Fibroblast of the conjunctiva (primary cell): ENCODE results near the gene KREMEN1.

Experiments
- DNase-seq: peaks from one replicate; pipeline ENCODE4 v3.0.0-alpha.2; 2010; ENCODE audit warnings: low read depth

The KREMEN1 gene

GRCh38 chr22:29049655-29050263 lies 23.1 kb upstream of the KREMEN1 start:
- no peak for DNase-seq

- DNase-seq: no peak
These were observed 22.4 kb upstream of the KREMEN1 start for GRCh38 chr22:29050457-29050856.

GRCh38 chr22:29053048-29053702 lies 19.7 kb upstream of the KREMEN1 start:
- DNase-seq: no peak

GRCh38 chr22:29054251-29054767 lies 18.5 kb upstream of the KREMEN1 start:
- no peak for DNase-seq

GRCh38 chr22:29055192-29055830 lies 17.5 kb upstream of the KREMEN1 start:
- DNase-seq: no peak

GRCh38 chr22:29056472-29056871 lies 16.4 kb upstream of the KREMEN1 start:
- no peak for DNase-seq

- DNase-seq: no peak
These were observed 12.5 kb upstream of the KREMEN1 start for GRCh38 chr22:29060251-29060869.

GRCh38 chr22:29060931-29061330 lies 11.9 kb upstream of the KREMEN1 start:
- DNase-seq: no peak

GRCh38 chr22:29061773-29062172 lies 11.1 kb upstream of the KREMEN1 start, which contains the start of gene C22orf31:
Gene C22orf31 (minus strand): TSS chr22:29061831. CDS start chr22:29061792, 39 bp downstream.
- no peak for DNase-seq

- no peak for DNase-seq
These were observed 10.5 kb upstream of the KREMEN1 start for GRCh38 chr22:29062286-29062821.

GRCh38 chr22:29065468-29066190 lies 7.2 kb upstream of the KREMEN1 start:
- no peak for DNase-seq

- no peak for DNase-seq
These were observed 3.4 kb upstream of the KREMEN1 start for GRCh38 chr22:29069463-29069862.

- no peak for DNase-seq
These were observed 2.3 kb upstream of the KREMEN1 start for GRCh38 chr22:29070490-29070889.

GRCh38 chr22:29071261-29072045 lies 1.4 kb upstream of the KREMEN1 start:
- no peak for DNase-seq

- DNase-seq: no peak
These were observed 449 bp upstream of the KREMEN1 start for GRCh38 chr22:29072193-29072978.

GRCh38 chr22:29073618-29074275 lies 912 bp downstream of the KREMEN1 start:
- no peak for DNase-seq

- DNase-seq: no peak
These were observed 1.5 kb downstream of the KREMEN1 start for GRCh38 chr22:29074276-29074772.

GRCh38 chr22:29078036-29078868 lies 5.4 kb downstream of the KREMEN1 start:
- no peak for DNase-seq

- no peak for DNase-seq
These were observed 6.0 kb downstream of the KREMEN1 start for GRCh38 chr22:29078869-29079207.
